ENCODE measurements around the gene TTLL5. TPM values are rescaled to one million over a fixed set of nuclear protein-coding genes. Genes with fewer than 3 reads are reported as not detected.

TTLL5 gene
- total and polyA plus RNA-seq, 10 of the 15 experiments (the other 5 are each of a cell fraction or from before 2014, with no cell fraction given): 3.2 to 25.9 (median 13.8) TPM

- ChIA-PET POLR2A (interaction anchor here (0.6 to 1.5 kb wide), 2 partner anchors 76 to 213 kb away, joined by 4 to 8 read pairs; no protein-coding TSS in a partner anchor), CTCF (interaction anchor here (0.6 to 15.4 kb wide), 39 partner anchors 8 to 1367 kb away, joined by 3 to 390 read pairs (median 4); partner anchors contain the start of genes ERG28, FLVCR2 and TTLL5), SMC1A (ENCODE audit: uncharacterized antibody, unreplicated experiment) (interaction anchor here (0.6 to 13.7 kb wide), 17 partner anchors 10 to 326 kb away, joined by 3 to 190 read pairs (median 4); no protein-coding TSS in a partner anchor), RAD21 (ENCODE audit: unreplicated experiment) (interaction anchor here (0.6 to 11.1 kb wide), 19 partner anchors 9 to 406 kb away, joined by 3 to 179 read pairs (median 4); partner anchors contain the start of genes ERG28 and TTLL5)
- Histone ChIP-seq H3K27ac (ENCODE audit: control insufficient read depth, insufficient read depth) (no peak overlapping the region), H3K27me3 (replicated peaks in 1 of 2; ENCODE audit: control insufficient read depth in 2 of 2, insufficient read depth in 2 of 2, low read length in 1 of 2) (no peaks in the 10 kb centered on the region; a peak in 1 of 4 replicates), H2AFZ (ENCODE audit: control insufficient read depth, low read depth, low read length) (peak overlapping the region; percentile 83), H4K20me1 (ENCODE audit: control insufficient read depth, insufficient read depth) (no peaks in the 10 kb centered on the region), H3K4me2 (ENCODE audit: control insufficient read depth, insufficient read depth) (peak overlapping the region; percentile 99), H3K79me2 (ENCODE audit: control insufficient read depth, insufficient read depth, low read length) (peaks cover 1% of the 10 kb centered on the region; the same call in 1 of the 2 replicates), H3K4me3 (peak overlapping the region; percentile 46; the same call in 1 of the 2 replicates), H3K4me1 (ENCODE audit: control insufficient read depth, insufficient read depth, low read length) (peaks cover 24% of the 10 kb centered on the region), H3K9ac (ENCODE audit: control insufficient read depth, insufficient read depth, low read length) (no peak overlapping the region), H3K36me3 (ENCODE audit: control insufficient read depth in 2 of 2, insufficient read depth in 2 of 2, low read length in 1 of 2) (no peaks in the 10 kb centered on the region), H3K9me3 (replicated peaks; ENCODE audit: control insufficient read depth, insufficient read depth, low read length) (no peaks in the 10 kb centered on the region)
- intact Hi-C loops (cut with micrococcal nuclease; ENCODE audit: unreplicated experiment): loop anchor here (5.0 to 10.0 kb wide), 2 partner anchors 176 to 408 kb away; partner anchors contain the start of gene FLVCR2
- no peak for FAIRE-seq
- BruUV-seq (replicated peaks): no TSS peak
- in situ Hi-C loops (cut with MboI): loop anchor here (5.0 to 10.0 kb wide), 3 partner anchors 76 to 408 kb away; partner anchors contain the start of gene FLVCR2
- TF ChIP-seq, protein P1, sequence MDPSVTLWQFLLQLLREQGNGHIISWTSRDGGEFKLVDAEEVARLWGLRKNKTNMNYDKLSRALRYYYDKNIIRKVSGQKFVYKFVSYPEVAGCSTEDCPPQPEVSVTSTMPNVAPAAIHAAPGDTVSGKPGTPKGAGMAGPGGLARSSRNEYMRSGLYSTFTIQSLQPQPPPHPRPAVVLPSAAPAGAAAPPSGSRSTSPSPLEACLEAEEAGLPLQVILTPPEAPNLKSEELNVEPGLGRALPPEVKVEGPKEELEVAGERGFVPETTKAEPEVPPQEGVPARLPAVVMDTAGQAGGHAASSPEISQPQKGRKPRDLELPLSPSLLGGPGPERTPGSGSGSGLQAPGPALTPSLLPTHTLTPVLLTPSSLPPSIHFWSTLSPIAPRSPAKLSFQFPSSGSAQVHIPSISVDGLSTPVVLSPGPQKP (IDR thresholded peaks at IDR 0.05; ENCODE audit: low read depth, low read length): no peak
- no peak for TF ChIP-seq ZBED1 (IDR thresholded peaks at IDR 0.05; ENCODE audit: borderline replicate concordance)
- TF ChIP-seq SUPT20H (IDR thresholded peaks at IDR 0.05; ENCODE audit: borderline replicate concordance, control insufficient read depth, low read depth, low read length): no peak
- TF ChIP-seq CTCF (IDR thresholded peaks at IDR 0.05 in 2 of 3, conservative IDR thresholded peaks at IDR 0.05 in 1 of 3; ENCODE audit: control insufficient read depth in 2 of 3, extremely low read depth in 1 of 3, insufficient read depth in 1 of 3, low read depth in 3 of 3, low read length in 3 of 3): no peak
- TF ChIP-seq NFIC (IDR thresholded peaks at IDR 0.05; ENCODE audit: low read depth, low read length): no peak
- TF ChIP-seq RAD21 (IDR thresholded peaks at IDR 0.05; ENCODE audit: insufficient read depth, low read depth, low read length): no peak
- no peak for TF ChIP-seq DPF2 (IDR thresholded peaks at IDR 0.05)
- TF ChIP-seq MXI1 (IDR thresholded peaks at IDR 0.05; ENCODE audit: low read depth, low read length): no peak
- TF ChIP-seq ATF7 (IDR thresholded peaks at IDR 0.05; ENCODE audit: low read depth): no peak
- no peak for TF ChIP-seq IKZF2 (IDR thresholded peaks at IDR 0.05)
- no peak for TF ChIP-seq GABPA (IDR thresholded peaks at IDR 0.05; ENCODE audit: low read depth)
- DNase-seq (ENCODE audit: low read depth, low spot score): no peak
- peak; percentile 1; the same call in 2 of the 3 replicates for ATAC-seq
- WGBS (ENCODE audit: insufficient coverage, insufficient replicate concordance, low lambda C conversion rate, missing lambda C conversion rate): 31% methylated on average over 7 of the region's 7 CpGs
Measured at GRCh38 chr14:75983019-75983358, 321.9 kb downstream of the TTLL5 start.
